Measurements from ENCODE around the gene NT5DC3. TPM values are rescaled to one million over a fixed set of nuclear protein-coding genes. Genes with fewer than 3 reads are reported as not detected.

NT5DC3 gene
- polyA plus RNA-seq, 2 of the 4 experiments (the other 2 are of a cell fraction), result 5.2 to 5.6 TPM

GRCh38 chr12:103884316-103884715, 43.3 kb upstream of the NT5DC3 start:
- H3K4me1 ChIP-seq, result peaks cover 15% of the 10 kb centered on the region; the same call in 2 of the 3 replicates
- H3K4me3 ChIP-seq, result no peak overlapping the region
- H3K27ac ChIP-seq, result no peak overlapping the region
- H3K4me2 ChIP-seq, result no peak overlapping the region
- ATAC-seq (peak in 1 of 2 experiments; percentile 51; a peak in 2 of 6 replicates), DNase-seq (ENCODE audit: low read depth in 1 of 2, low spot score in 1 of 2) (peak in 1 of 2 experiments; percentile 62), FAIRE-seq (peak; percentile 49)
- WGBS (ENCODE audit: missing lambda C conversion rate), result 44% methylated on average over 4 of the region's 4 CpGs
- TF ChIP-seq SMC3 (IDR thresholded peaks at IDR 0.05) (peak; percentile 54), ZFP36 (IDR thresholded peaks at IDR 0.05; ENCODE audit: borderline replicate concordance, partially characterized antibody) (no peak), HES2 (IDR thresholded peaks at IDR 0.05) (no peak), RAD21 (conservative IDR thresholded peaks at IDR 0.05 in 1 of 2, IDR thresholded peaks at IDR 0.05 in 1 of 2) (peak; percentile 71 to 80), TP53 (CRISPR knock-in tag; IDR thresholded peaks at IDR 0.05) (no peak)
- TF ChIP-seq, protein P1, sequence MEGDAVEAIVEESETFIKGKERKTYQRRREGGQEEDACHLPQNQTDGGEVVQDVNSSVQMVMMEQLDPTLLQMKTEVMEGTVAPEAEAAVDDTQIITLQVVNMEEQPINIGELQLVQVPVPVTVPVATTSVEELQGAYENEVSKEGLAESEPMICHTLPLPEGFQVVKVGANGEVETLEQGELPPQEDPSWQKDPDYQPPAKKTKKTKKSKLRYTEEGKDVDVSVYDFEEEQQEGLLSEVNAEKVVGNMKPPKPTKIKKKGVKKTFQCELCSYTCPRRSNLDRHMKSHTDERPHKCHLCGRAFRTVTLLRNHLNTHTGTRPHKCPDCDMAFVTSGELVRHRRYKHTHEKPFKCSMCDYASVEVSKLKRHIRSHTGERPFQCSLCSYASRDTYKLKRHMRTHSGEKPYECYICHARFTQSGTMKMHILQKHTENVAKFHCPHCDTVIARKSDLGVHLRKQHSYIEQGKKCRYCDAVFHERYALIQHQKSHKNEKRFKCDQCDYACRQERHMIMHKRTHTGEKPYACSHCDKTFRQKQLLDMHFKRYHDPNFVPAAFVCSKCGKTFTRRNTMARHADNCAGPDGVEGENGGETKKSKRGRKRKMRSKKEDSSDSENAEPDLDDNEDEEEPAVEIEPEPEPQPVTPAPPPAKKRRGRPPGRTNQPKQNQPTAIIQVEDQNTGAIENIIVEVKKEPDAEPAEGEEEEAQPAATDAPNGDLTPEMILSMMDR (IDR thresholded peaks at IDR 0.05), result peak; percentile 58
- POLR2A ChIA-PET, result no interaction called here
- H3K9me3 ChIP-seq, result no peaks in the 10 kb centered on the region
- CTCF ChIA-PET, result interaction anchor here (0.8 to 2.2 kb wide), 14 partner anchors 8 to 232 kb away, joined by 3 to 15 read pairs (median 4); no protein-coding TSS in a partner anchor

DNA sequence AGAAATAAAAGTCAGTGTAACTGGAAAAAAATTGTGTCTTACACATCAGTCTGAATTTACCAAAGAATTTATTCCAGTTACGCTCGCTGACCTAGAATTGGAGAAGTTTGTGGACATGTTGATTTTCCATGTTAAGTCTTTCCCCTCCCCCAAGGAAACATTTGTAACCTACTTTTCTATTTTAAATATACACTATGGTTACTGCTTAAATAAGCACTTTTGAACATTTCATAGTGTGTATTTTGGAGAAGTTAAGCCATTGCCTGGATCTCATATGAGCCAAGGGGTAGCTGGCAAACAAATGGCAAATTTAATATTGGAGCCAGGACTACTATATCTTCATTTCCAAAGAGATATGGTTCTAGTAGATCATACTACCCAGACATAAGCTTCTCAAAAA, 42.9 kb upstream of the NT5DC3 start:
- Histone ChIP-seq H3K27ac (no peak overlapping the region), H3K9me3 (no peaks in the 10 kb centered on the region), H3K4me3 (no peak overlapping the region), H3K4me2 (no peak overlapping the region), H3K4me1 (peaks cover 15% of the 10 kb centered on the region; the same call in 2 of the 3 replicates)
- WGBS (ENCODE audit: missing lambda C conversion rate), result 98% methylated on average over 2 of the region's 2 CpGs
- DNase-seq (ENCODE audit: low read depth in 1 of 2, low spot score in 1 of 2), result no peak
- ChIA-PET POLR2A (no interaction called here), CTCF (interaction anchor here (0.8 to 2.2 kb wide), 15 partner anchors 8 to 461 kb away, joined by 3 to 15 read pairs (median 3); no protein-coding TSS in a partner anchor)
- FAIRE-seq, result no peak
- TF ChIP-seq, protein P2, sequence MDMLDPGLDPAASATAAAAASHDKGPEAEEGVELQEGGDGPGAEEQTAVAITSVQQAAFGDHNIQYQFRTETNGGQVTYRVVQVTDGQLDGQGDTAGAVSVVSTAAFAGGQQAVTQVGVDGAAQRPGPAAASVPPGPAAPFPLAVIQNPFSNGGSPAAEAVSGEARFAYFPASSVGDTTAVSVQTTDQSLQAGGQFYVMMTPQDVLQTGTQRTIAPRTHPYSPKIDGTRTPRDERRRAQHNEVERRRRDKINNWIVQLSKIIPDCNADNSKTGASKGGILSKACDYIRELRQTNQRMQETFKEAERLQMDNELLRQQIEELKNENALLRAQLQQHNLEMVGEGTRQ (IDR thresholded peaks at IDR 0.05), result no peak
- TF ChIP-seq ZSCAN20 (CRISPR knock-in tag; IDR thresholded peaks at IDR 0.05), result no peak
- peak; percentile 1 for TF ChIP-seq MAFK (IDR thresholded peaks at IDR 0.05; ENCODE audit: partially characterized antibody)
- no peak for TF ChIP-seq RFX5 (IDR thresholded peaks at IDR 0.05)
- ATAC-seq, result no peak

DNA sequence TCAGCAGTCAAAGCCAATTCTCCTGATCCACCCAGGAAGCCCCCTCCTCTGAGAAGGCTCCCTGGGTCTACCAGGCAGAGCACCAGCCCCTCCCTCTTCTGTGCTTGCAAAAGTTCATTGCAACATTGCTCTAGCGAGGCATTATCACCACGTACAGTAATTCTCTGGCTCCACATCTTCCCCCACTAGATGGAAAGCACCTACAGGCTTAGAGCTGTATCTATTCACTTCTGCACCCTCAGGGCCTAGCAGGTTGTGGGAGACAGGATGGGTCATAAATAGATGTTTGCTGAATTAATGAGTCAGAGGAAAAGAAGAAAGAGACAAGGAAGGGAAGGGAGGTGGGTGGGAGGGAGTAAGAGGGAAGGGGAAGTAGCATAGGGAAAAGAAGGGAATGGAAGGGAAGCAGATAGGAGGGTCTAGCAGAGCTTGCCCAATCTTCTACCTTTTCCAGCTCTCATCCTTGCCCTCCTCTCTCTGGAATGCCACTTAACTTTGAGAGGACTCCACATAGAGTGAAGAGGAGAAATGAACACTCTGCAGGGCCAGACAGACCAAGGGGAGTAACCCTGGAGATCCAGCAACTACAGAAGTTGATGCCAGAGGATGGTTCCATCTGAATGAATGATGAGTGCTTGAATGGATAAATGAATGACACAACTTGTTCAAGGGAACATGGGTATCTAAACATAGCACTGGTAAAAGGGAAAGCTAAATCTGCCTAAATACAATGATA, 42.0 kb upstream of the NT5DC3 start:
- H3K27ac ChIP-seq, result no peak overlapping the region
- H3K4me3 ChIP-seq, result no peak overlapping the region
- peak in 1 of 2 experiments; percentile 20; a peak in 3 of 6 replicates for ATAC-seq
- no peak overlapping the region for H3K4me2 ChIP-seq
- TF ChIP-seq NPAS2 (CRISPR knock-in tag; IDR thresholded peaks at IDR 0.05; ENCODE audit: borderline replicate concordance) (no peak), JUN (IDR thresholded peaks at IDR 0.05) (no peak), ZNF302 (CRISPR knock-in tag; IDR thresholded peaks at IDR 0.05) (no peak)
- TF ChIP-seq, protein P3, sequence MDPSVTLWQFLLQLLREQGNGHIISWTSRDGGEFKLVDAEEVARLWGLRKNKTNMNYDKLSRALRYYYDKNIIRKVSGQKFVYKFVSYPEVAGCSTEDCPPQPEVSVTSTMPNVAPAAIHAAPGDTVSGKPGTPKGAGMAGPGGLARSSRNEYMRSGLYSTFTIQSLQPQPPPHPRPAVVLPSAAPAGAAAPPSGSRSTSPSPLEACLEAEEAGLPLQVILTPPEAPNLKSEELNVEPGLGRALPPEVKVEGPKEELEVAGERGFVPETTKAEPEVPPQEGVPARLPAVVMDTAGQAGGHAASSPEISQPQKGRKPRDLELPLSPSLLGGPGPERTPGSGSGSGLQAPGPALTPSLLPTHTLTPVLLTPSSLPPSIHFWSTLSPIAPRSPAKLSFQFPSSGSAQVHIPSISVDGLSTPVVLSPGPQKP (IDR thresholded peaks at IDR 0.05; ENCODE audit: low read depth, low read length), result no peak
- CTCF ChIA-PET, result interaction anchor here (0.6 to 2.2 kb wide), 9 partner anchors 9 to 462 kb away, joined by 3 to 15 read pairs (median 4); no protein-coding TSS in a partner anchor
- H3K4me1 ChIP-seq, result peaks cover 15% of the 10 kb centered on the region; the same call in 2 of the 3 replicates
- no peaks in the 10 kb centered on the region for H3K9me3 ChIP-seq
- no peak for FAIRE-seq
- 0% methylated on average over 2 of the region's 2 CpGs for WGBS (ENCODE audit: missing lambda C conversion rate)
- no peak for DNase-seq (ENCODE audit: low read depth in 1 of 2, low spot score in 1 of 2)
- POLR2A ChIA-PET, result interaction anchor here (0.9 kb wide), 1 partner anchor 47 kb away, joined by 3 read pairs; no protein-coding TSS in a partner anchor
